ENCODE data around the gene ASCC3. TPM values are rescaled to one million over a fixed set of nuclear protein-coding genes. Genes with fewer than 3 reads are reported as not detected.

The ASCC3 gene
- polyA plus RNA-seq, 2 of the 4 experiments (the other 2 are of a cell fraction), result 17.4 to 35.3 TPM

GRCh38 chr6:100469101-100469859 lies 411.8 kb downstream of the ASCC3 start (continued):
- TF ChIP-seq RNF2 (IDR thresholded peaks at IDR 0.05; ENCODE audit: borderline replicate concordance, low read depth) (no peak), EHMT2 (IDR thresholded peaks at IDR 0.05; ENCODE audit: low read depth) (no peak)

- Histone ChIP-seq H3K27ac (no peak overlapping the region), H3K4me3 (no peak overlapping the region), H3K9me3 (no peaks in the 10 kb centered on the region), H3K4me1 (0 out of 3 replicates have a peak, but pooled peaks cover 4% of the 10 kb centered on the region), H3K4me2 (no peak overlapping the region)
- ATAC-seq, result no peak
- FAIRE-seq, result no peak
- 66% methylated on average over 6 of the region's 6 CpGs for WGBS (ENCODE audit: missing lambda C conversion rate)
- CTCF ChIA-PET, result interaction anchor here (1.1 kb wide), 1 partner anchor 11 kb away, joined by 3 read pairs; no protein-coding TSS in a partner anchor
- TF ChIP-seq PBX3 (IDR thresholded peaks at IDR 0.05) (no peak), CHD2 (IDR thresholded peaks at IDR 0.05; ENCODE audit: low read length, partially characterized antibody) (no peak), NPAS2 (CRISPR knock-in tag; IDR thresholded peaks at IDR 0.05; ENCODE audit: borderline replicate concordance) (no peak), EHMT2 (IDR thresholded peaks at IDR 0.05; ENCODE audit: low read depth) (no peak), ZFP36 (IDR thresholded peaks at IDR 0.05; ENCODE audit: borderline replicate concordance, partially characterized antibody) (no peak), CTCF (IDR thresholded peaks at IDR 0.05) (no peak)
- POLR2A ChIA-PET, result no interaction called here
- DNase-seq (ENCODE audit: low read depth in 1 of 2, low spot score in 1 of 2), result no peak
These were observed 413.0 kb downstream of the ASCC3 start for GRCh38 chr6:100468016-100468622.

- Histone ChIP-seq H3K4me2 (no peak overlapping the region), H3K4me1 (no peaks in the 10 kb centered on the region), H3K4me3 (no peak overlapping the region), H3K27ac (no peak overlapping the region), H3K9me3 (no peaks in the 10 kb centered on the region)
- ChIA-PET POLR2A (no interaction called here), CTCF (no interaction called here)
- TF ChIP-seq CTCF (IDR thresholded peaks at IDR 0.05) (no peak), CBX8 (IDR thresholded peaks at IDR 0.05) (no peak), RAD21 (conservative IDR thresholded peaks at IDR 0.05 in 1 of 2, IDR thresholded peaks at IDR 0.05 in 1 of 2) (no peak), FOXS1 (CRISPR knock-in tag; IDR thresholded peaks at IDR 0.05) (no peak), HOXA7 (CRISPR knock-in tag; IDR thresholded peaks at IDR 0.05) (no peak)
- WGBS (ENCODE audit: missing lambda C conversion rate), result 87% methylated on average over 40 of the region's 49 CpGs
- no peak for DNase-seq (ENCODE audit: low read depth in 1 of 2, low spot score in 1 of 2)
- no peak for FAIRE-seq
- ATAC-seq, result no peak
These were observed 413.8 kb downstream of the ASCC3 start for GRCh38 chr6:100467129-100468015.
